Stimulated activated CD4-positive, alpha-beta T cell treated with anti-CD3 and anti-CD28 coated beads, TNF-alpha, amount 100 ng/mL, for 48 hours (primary cell): ENCODE data around the gene VWA5B2.

Experiments used
- DNase-seq, 3 donors: peaks; one replicate each; pipeline ENCODE4 v3.0.0-alpha.2; 2020; ENCODE audit warnings: low read depth in 3 of 3

Gene VWA5B2

GRCh38 chr3:184229394-184230080 lies at the start of gene VWA5B2:
VWA5B2 (plus strand) TSS chr3:184229585; CDS start chr3:184230529, 944 bp downstream.
- peak in 2 of 3 donors; percentile 22 to 70 for DNase-seq

GRCh38 chr3:184180165-184180564 lies 49.2 kb upstream of the VWA5B2 start:
- no peak for DNase-seq

- DNase-seq, result no peak
Measured at GRCh38 chr3:184181596-184181995, 47.8 kb upstream of the VWA5B2 start.

GRCh38 chr3:184183679-184184078 lies 45.7 kb upstream of the VWA5B2 start:
- no peak for DNase-seq

- no peak for DNase-seq
Measured at GRCh38 chr3:184184546-184185230, 44.7 kb upstream of the VWA5B2 start.

GRCh38 chr3:184185461-184186183 lies 43.8 kb upstream of the VWA5B2 start:
- DNase-seq, result peak; percentile 99

- peak in 1 of 3 donors; percentile 20 for DNase-seq
Measured at GRCh38 chr3:184186184-184186901, 43.0 kb upstream of the VWA5B2 start, which contains the start of gene ABCF3. ABCF3 (plus strand) TSS chr3:184186199; CDS start chr3:184186208, 9 bp downstream.

GRCh38 chr3:184186902-184187207 lies 42.5 kb upstream of the VWA5B2 start:
- no peak for DNase-seq

- DNase-seq, result no peak
Measured at GRCh38 chr3:184188080-184188479, 41.3 kb upstream of the VWA5B2 start.

GRCh38 chr3:184189421-184189820 lies 40.0 kb upstream of the VWA5B2 start:
- no peak for DNase-seq

GRCh38 chr3:184192889-184193288 lies 36.5 kb upstream of the VWA5B2 start:
- DNase-seq, result no peak

GRCh38 chr3:184193991-184194539 lies 35.3 kb upstream of the VWA5B2 start:
- no peak for DNase-seq

GRCh38 chr3:184196536-184196935 lies 32.8 kb upstream of the VWA5B2 start:
- DNase-seq, result no peak

- DNase-seq, result no peak
Measured at GRCh38 chr3:184198509-184198908, 30.9 kb upstream of the VWA5B2 start.

- no peak for DNase-seq
Measured at GRCh38 chr3:184200825-184201224, 28.6 kb upstream of the VWA5B2 start.

- DNase-seq, result no peak
Measured at GRCh38 chr3:184203526-184203925, 25.9 kb upstream of the VWA5B2 start.

- DNase-seq, result no peak
Measured at GRCh38 chr3:184209146-184209923, 20.1 kb upstream of the VWA5B2 start.

GRCh38 chr3:184211297-184211696 lies 18.1 kb upstream of the VWA5B2 start:
- no peak for DNase-seq

- no peak for DNase-seq
Measured at GRCh38 chr3:184211718-184212117, 17.7 kb upstream of the VWA5B2 start.

- no peak for DNase-seq
Measured at GRCh38 chr3:184218814-184219213, 10.6 kb upstream of the VWA5B2 start.

GRCh38 chr3:184222521-184222920 lies 6.9 kb upstream of the VWA5B2 start:
- no peak for DNase-seq
